H1 (cell line): ENCODE data around the gene LDB1. TPM values are rescaled to one million over a fixed set of nuclear protein-coding genes. Genes with fewer than 3 reads are reported as not detected.

Experiments used
- CTCF ChIA-PET: fragments of 300-600 bp; sonication (Branson Sonifier 250); formaldehyde crosslinking; loops from one replicate; lab custom pipeline; 2021; ENCODE audit not compliant: partially characterized antibody; lab: Charles Lee
- POLR2A ChIA-PET: fragments of 300-600 bp; sonication (Branson Sonifier 250); formaldehyde crosslinking; loops from one replicate; lab custom pipeline; 2021; ENCODE audit warnings: inconsistent platforms; ENCODE audit not compliant: partially characterized antibody; lab: Charles Lee
- DNase-seq, 2 experiments: peaks; one replicate each; pipeline versions ENCODE4 v3.0.0 to v3.0.0-alpha.2; 2010 to 2022; ENCODE audit warnings: low spot score in 2 of 2, low read depth in 1 of 2, mixed read lengths in 1 of 2
- FAIRE-seq: peaks from 2 replicates; lab custom pipeline; 2011; peaks lifted over from hg19 to GRCh38; lab: Jason Lieb, UNC
- H2AFZ ChIP-seq: 2 replicates; pipeline ENCODE4 v1.8.1; 2012; ENCODE audit warnings: low read length, inconsistent platforms
- H2AK5ac ChIP-seq: 2 replicates; pipeline ENCODE4 v1.6.1; 2013; ENCODE audit warnings: low read depth, low read length
- H2BK120ac ChIP-seq: replicated peaks from 2 replicates; pipeline ENCODE3; 2013; ENCODE audit warnings: low read depth, low read length, inconsistent platforms
- H2BK12ac ChIP-seq: 2 replicates; pipeline ENCODE4 v1.6.1; 2013; ENCODE audit warnings: low read depth, low read length
- H2BK15ac ChIP-seq: 2 replicates; pipeline ENCODE4 v1.6.1; 2013; ENCODE audit warnings: low read length
- H2BK20ac ChIP-seq: 2 replicates; pipeline ENCODE4 v1.6.1; 2013; ENCODE audit warnings: low read length
- H2BK5ac ChIP-seq: 2 replicates; pipeline ENCODE4 v1.6.1; 2013; ENCODE audit warnings: low read depth, low read length
- H3K14ac ChIP-seq: 2 replicates; pipeline ENCODE4 v1.6.1; 2013; ENCODE audit warnings: inconsistent platforms; ENCODE audit not compliant: insufficient read length
- H3K18ac ChIP-seq: 2 replicates; pipeline ENCODE4 v1.6.1; 2013; ENCODE audit warnings: low read length; ENCODE audit errors: extremely low read depth
- H3K23ac ChIP-seq: 2 replicates; pipeline ENCODE4 v1.6.1; 2013; ENCODE audit warnings: inconsistent platforms; ENCODE audit not compliant: insufficient read length
- H3K23me2 ChIP-seq: 2 replicates; pipeline ENCODE4 v1.6.1; 2013; ENCODE audit warnings: low read depth, low read length
- H3K27ac ChIP-seq: 2 replicates; pipeline ENCODE4 v1.6.1; 2011; ENCODE audit warnings: low read depth, low read length, inconsistent platforms
- H3K27me3 ChIP-seq, 4 experiments: replicated peaks in 1 of 4; 1 replicate in 1 of 4; 2 replicates in 3 of 4; pipeline versions ENCODE4 v1.6.1 to v1.8.1; 2011 to 2013; ENCODE audit warnings: low read length in 3 of 4, mild to moderate bottlenecking in 3 of 4, inconsistent platforms in 2 of 4, mixed read lengths in 2 of 4, moderate library complexity in 1 of 4; ENCODE audit not compliant: control insufficient read depth in 3 of 4, insufficient read depth in 3 of 4; ENCODE audit errors: extremely low read depth in 1 of 4
- H3K36me3 ChIP-seq, 4 experiments: 2 replicates each; pipeline versions ENCODE4 v1.6.1 to v1.8.1; 2011 to 2013; ENCODE audit warnings: mild to moderate bottlenecking in 4 of 4, low read length in 3 of 4, moderate library complexity in 2 of 4, control low read depth in 1 of 4, inconsistent platforms in 1 of 4; ENCODE audit not compliant: insufficient read depth in 4 of 4, control insufficient read depth in 2 of 4
- H3K4ac ChIP-seq: replicated peaks from 2 replicates; pipeline ENCODE3; 2013; ENCODE audit warnings: low read length, low read depth, mixed read lengths, inconsistent platforms; ENCODE audit not compliant: insufficient read length
- H3K4me1 ChIP-seq, 4 experiments: replicated peaks in 1 of 4; 1 replicate in 1 of 4; 2 replicates in 3 of 4; pipeline versions ENCODE4 v1.6.1 to v1.8.1; 2011 to 2013; ENCODE audit warnings: low read length in 3 of 4, inconsistent platforms in 2 of 4, mixed read lengths in 1 of 4; ENCODE audit not compliant: insufficient read depth in 4 of 4, control insufficient read depth in 3 of 4
- H3K4me2 ChIP-seq, 2 experiments: 2 replicates each; pipeline versions ENCODE4 v1.6.1 to v1.8.1; 2011 to 2013; ENCODE audit warnings: low read depth in 2 of 2, low read length in 2 of 2, control low read depth in 1 of 2, inconsistent platforms in 1 of 2, mild to moderate bottlenecking in 1 of 2; ENCODE audit not compliant: insufficient read depth in 1 of 2
- H3K4me3 ChIP-seq, 4 experiments: fragments of 200-600, 300-600 bp in 1 of 4; sonication (generic), shearing (Covaris generic), sonication (Bioruptor Twin) in 1 of 4; 2 replicates each; pipeline versions ENCODE4 v1.5.1 to v1.8.1; 2011 to 2016; ENCODE audit warnings: low read length in 4 of 4, low read depth in 3 of 4, control low read depth in 2 of 4, inconsistent platforms in 2 of 4, mild to moderate bottlenecking in 2 of 4, mixed read lengths in 1 of 4, moderate library complexity in 1 of 4; ENCODE audit not compliant: insufficient read depth in 2 of 4; ENCODE audit errors: extremely low read depth in 1 of 4
- H3K56ac ChIP-seq: replicated peaks from 2 replicates; pipeline ENCODE3; 2013; ENCODE audit warnings: low read depth, mild to moderate bottlenecking, mixed read lengths, low read length, inconsistent platforms; ENCODE audit not compliant: insufficient read length
- H3K79me1 ChIP-seq: 2 replicates; pipeline ENCODE4 v1.6.1; 2013; ENCODE audit warnings: low read depth, low read length, control low read depth
- H3K79me2 ChIP-seq, 2 experiments: 2 replicates each; pipeline versions ENCODE4 v1.6.1 to v1.8.1; 2012 to 2013; ENCODE audit warnings: low read length in 2 of 2, mild to moderate bottlenecking in 2 of 2, inconsistent platforms in 1 of 2; ENCODE audit not compliant: insufficient read depth in 2 of 2, control insufficient read depth in 1 of 2
- H3K9ac ChIP-seq, 4 experiments: replicated peaks in 1 of 4; 1 replicate in 1 of 4; 2 replicates in 3 of 4; pipeline versions ENCODE4 v1.6.1 to v1.8.1; 2011 to 2013; ENCODE audit warnings: low read depth in 3 of 4, low read length in 3 of 4, control low read depth in 2 of 4, mild to moderate bottlenecking in 2 of 4, moderate library complexity in 2 of 4, inconsistent platforms in 1 of 4; ENCODE audit errors: extremely low read depth in 1 of 4
- H3K9me3 ChIP-seq, 2 experiments: 2 replicates each; pipeline versions ENCODE4 v1.6.1 to v1.8.1; 2012 to 2013; ENCODE audit warnings: mild to moderate bottlenecking in 2 of 2, moderate library complexity in 2 of 2, control low read depth in 1 of 2, inconsistent platforms in 1 of 2, low read depth in 1 of 2, low read length in 1 of 2, mixed read lengths in 1 of 2; ENCODE audit not compliant: insufficient read depth in 2 of 2
- H4K20me1 ChIP-seq, 2 experiments: replicated peaks in 1 of 2; 2 replicates each; pipeline versions ENCODE3 to v1.8.1; 2011 to 2013; ENCODE audit warnings: inconsistent platforms in 2 of 2, low read length in 2 of 2, mild to moderate bottlenecking in 1 of 2; ENCODE audit not compliant: insufficient read depth in 2 of 2, control insufficient read depth in 1 of 2
- H4K5ac ChIP-seq: 2 replicates; pipeline ENCODE4 v1.6.1; 2013; ENCODE audit warnings: low read length, low read depth, mixed read lengths, inconsistent platforms; ENCODE audit not compliant: insufficient read length
- H4K8ac ChIP-seq: 2 replicates; pipeline ENCODE4 v1.8.0; 2013; ENCODE audit warnings: mild to moderate bottlenecking, moderate library complexity, low read length, inconsistent platforms; ENCODE audit not compliant: insufficient read depth; ENCODE audit errors: extremely low read depth
- H4K91ac ChIP-seq: replicated peaks from 2 replicates; pipeline ENCODE3; 2013; ENCODE audit warnings: low read length, mixed read lengths, inconsistent platforms; ENCODE audit not compliant: insufficient read length
- GABPA ChIP-seq: IDR thresholded peaks from 2 replicates; pipeline ENCODE4 v1.6.1; 2011; ENCODE audit warnings: mild to moderate bottlenecking, low read length, moderate library complexity, borderline replicate concordance; ENCODE audit not compliant: insufficient read depth
- HDAC2 ChIP-seq, 2 experiments: fragments of 300-600 bp in 1 of 2; sonication (generic) in 1 of 2; IDR thresholded peaks; 2 replicates each; pipeline ENCODE4 v1.6.1; 2011 to 2012; ENCODE audit warnings: low read depth in 2 of 2, low read length in 2 of 2, mild to moderate bottlenecking in 2 of 2, moderate library complexity in 2 of 2, borderline replicate concordance in 1 of 2, inconsistent platforms in 1 of 2
- JUN ChIP-seq: IDR thresholded peaks from 2 replicates; pipeline ENCODE4 v1.6.1; 2011; ENCODE audit warnings: low read depth, mild to moderate bottlenecking, improper control_type of control experiment, low read length
- KDM1A ChIP-seq: fragments of 200-600, 300-600 bp; sonication (generic); IDR thresholded peaks from 2 replicates; pipeline ENCODE4 v1.7.1; 2016; ENCODE audit warnings: mild to moderate bottlenecking, low read length, borderline replicate concordance
- POLR2A ChIP-seq, 2 experiments: IDR thresholded peaks; 1 replicate in 1 of 2; 2 replicates in 1 of 2; pipeline ENCODE4 v1.6.1; 2011; ENCODE audit warnings: low read depth in 2 of 2, low read length in 2 of 2, mild to moderate bottlenecking in 2 of 2; ENCODE audit errors: control extremely low read depth in 1 of 2
- SAP30 ChIP-seq: fragments of 300-600 bp; sonication (generic); IDR thresholded peaks from 2 replicates; pipeline ENCODE4 v1.7.1; 2012; ENCODE audit warnings: low read length, moderate library complexity, mild to moderate bottlenecking, inconsistent platforms; ENCODE audit not compliant: insufficient read depth, insufficient replicate concordance
- SIN3A ChIP-seq, 2 experiments: IDR thresholded peaks in 1 of 2; conservative IDR thresholded peaks in 1 of 2; 2 replicates each; pipeline ENCODE4 v1.6.1; 2011 to 2012; ENCODE audit warnings: low read length in 2 of 2, improper control_type of control experiment in 1 of 2, low read depth in 1 of 2, mild to moderate bottlenecking in 1 of 2
- TAF1 ChIP-seq: IDR thresholded peaks from 2 replicates; pipeline ENCODE4 v1.6.1; 2011; ENCODE audit warnings: mild to moderate bottlenecking, low read depth, low read length
- WGBS, 2 experiments: shearing (Covaris generic) in 1 of 2; methylation state at CpG; one replicate each; pipeline versions ENCODE4 v1.1.6 to v1.1.7; 2013 to 2015; ENCODE audit warnings: low lambda C conversion rate in 2 of 2, mixed read lengths in 2 of 2, inconsistent platforms in 1 of 2, low coverage in 1 of 2, missing lambda C conversion rate in 1 of 2; ENCODE audit not compliant: insufficient replicate concordance in 2 of 2, insufficient coverage in 1 of 2, insufficient read length in 1 of 2; ENCODE audit errors: extremely low coverage in 1 of 2, missing lambda C conversion rate in 1 of 2; 5-methylcytosine and 5-hydroxymethylcytosine counted together
- polyA plus RNA-seq, 7 experiments: library from polyadenylated mRNA; depleted of rRNA in 3 of 7; stranded (reverse) in 5 of 7; unstranded in 2 of 7; fragments of >200 nt in 5 of 7; fragments of 200-250 nt in 2 of 7; gene quantifications; 1 replicate in 5 of 7; 2 replicates in 1 of 7; 4 replicates in 1 of 7; pipeline versions ENCODE4 v1.2.1 to v1.2.3, GENCODE V29; 2011 to 2013; ENCODE audit warnings: missing spikeins in 2 of 7, mixed read lengths in 2 of 7
- total RNA-seq: library from RNA; stranded (reverse); fragmentation: NEBNext Ultra II Directional; extraction: Animal tissue kit (Norgen Biotek cat#: 25700); gene quantifications from 2 replicates; pipeline ENCODE4 v1.2.1, GENCODE V29; 2021
- TF ChIP-seq, protein P1 (sequence below), 3 experiments: IDR thresholded peaks; 1 replicate in 2 of 3; 2 replicates in 1 of 3; pipeline versions ENCODE4 v1.5.1 to v1.6.1; 2011; ENCODE audit warnings: low read length in 3 of 3, mild to moderate bottlenecking in 3 of 3, inconsistent platforms in 2 of 3, low read depth in 1 of 3, moderate library complexity in 1 of 3; ENCODE audit not compliant: insufficient read depth in 1 of 3; ENCODE audit errors: control extremely low read depth in 1 of 3

Gene LDB1
- total and polyA plus RNA-seq, 2 of the 8 experiments (the other 6 are each of a cell fraction or from before 2014, with no cell fraction given) = 88.4 to 138 TPM

- H3K18ac ChIP-seq = no peak overlapping the region; the same call in 1 of the 2 replicates
- no peak overlapping the region; the same call in 1 of the 2 replicates for H2AFZ ChIP-seq
- no peaks in the 10 kb centered on the region; the same call in 1 of the 2 replicates for H3K79me1 ChIP-seq
- FAIRE-seq (no peak), DNase-seq (no peak)
- no peaks in the 10 kb centered on the region for H3K27me3 ChIP-seq
- peak overlapping the region; percentile 76 for H4K91ac ChIP-seq
- H3K56ac ChIP-seq = no peak overlapping the region
- no peak overlapping the region for H2BK15ac ChIP-seq
- peak overlapping the region; percentile 12 for H2BK120ac ChIP-seq
- no peak overlapping the region for H4K8ac ChIP-seq
- peak overlapping the region; percentile 85 for H3K27ac ChIP-seq
- H3K36me3 ChIP-seq = no peaks in the 10 kb centered on the region
- peak overlapping the region; percentile 97 for H2BK12ac ChIP-seq
- H3K9me3 ChIP-seq = no peaks in the 10 kb centered on the region
- peak overlapping the region; percentile 5 for H3K4ac ChIP-seq
- H3K79me2 ChIP-seq = peaks cover 0 to 20% of the 10 kb centered on the region in 2 experiments; a peak in 2 of 4 replicates
- no peak overlapping the region for H3K14ac ChIP-seq
- H3K23me2 ChIP-seq = peaks cover 21% of the 10 kb centered on the region
- H3K9ac ChIP-seq = no peak overlapping the region
- ChIA-PET CTCF (interaction anchor here (1.0 to 4.5 kb wide), 9 partner anchors 9 to 225 kb away, joined by 3 to 28 read pairs (median 3); partner anchors contain the start of gene PPRC1), POLR2A (interaction anchor here (0.6 to 4.0 kb wide), 14 partner anchors 9 to 241 kb away, joined by 3 to 37 read pairs (median 4); partner anchors contain the start of genes NOLC1 and PPRC1)
- H2AK5ac ChIP-seq = peak overlapping the region; percentile 49; the same call in 1 of the 2 replicates
- WGBS, 2 experiments = 82% methylated on average over 1 of the region's 1 CpG; no CpG with 5 or more reads in 1 of the 2 experiments
- H3K23ac ChIP-seq = no peak overlapping the region
- peak overlapping the region in 3 of 4 experiments; percentile 11 to 93 (median 83); a peak in 4 of 8 replicates for H3K4me3 ChIP-seq
- H2BK20ac ChIP-seq = peak overlapping the region; percentile 53; the same call in 1 of the 2 replicates
- peaks cover 20 to 31% (median 23%) of the 10 kb centered on the region in 4 experiments for H3K4me1 ChIP-seq
- peak overlapping the region; percentile 65 to 94 for H3K4me2 ChIP-seq
- peak overlapping the region; percentile 94 for H2BK5ac ChIP-seq
- no peak overlapping the region for H4K5ac ChIP-seq
- H4K20me1 ChIP-seq = no peaks in the 10 kb centered on the region
- TF ChIP-seq JUN = no peak
- no peak for TF ChIP-seq SAP30
- TF ChIP-seq TAF1 = no peak
- no peak for TF ChIP-seq GABPA
- TF ChIP-seq, protein P1, sequence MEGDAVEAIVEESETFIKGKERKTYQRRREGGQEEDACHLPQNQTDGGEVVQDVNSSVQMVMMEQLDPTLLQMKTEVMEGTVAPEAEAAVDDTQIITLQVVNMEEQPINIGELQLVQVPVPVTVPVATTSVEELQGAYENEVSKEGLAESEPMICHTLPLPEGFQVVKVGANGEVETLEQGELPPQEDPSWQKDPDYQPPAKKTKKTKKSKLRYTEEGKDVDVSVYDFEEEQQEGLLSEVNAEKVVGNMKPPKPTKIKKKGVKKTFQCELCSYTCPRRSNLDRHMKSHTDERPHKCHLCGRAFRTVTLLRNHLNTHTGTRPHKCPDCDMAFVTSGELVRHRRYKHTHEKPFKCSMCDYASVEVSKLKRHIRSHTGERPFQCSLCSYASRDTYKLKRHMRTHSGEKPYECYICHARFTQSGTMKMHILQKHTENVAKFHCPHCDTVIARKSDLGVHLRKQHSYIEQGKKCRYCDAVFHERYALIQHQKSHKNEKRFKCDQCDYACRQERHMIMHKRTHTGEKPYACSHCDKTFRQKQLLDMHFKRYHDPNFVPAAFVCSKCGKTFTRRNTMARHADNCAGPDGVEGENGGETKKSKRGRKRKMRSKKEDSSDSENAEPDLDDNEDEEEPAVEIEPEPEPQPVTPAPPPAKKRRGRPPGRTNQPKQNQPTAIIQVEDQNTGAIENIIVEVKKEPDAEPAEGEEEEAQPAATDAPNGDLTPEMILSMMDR (IDR thresholded peaks at IDR 0.05; ENCODE audit: control extremely low read depth in 1 of 3, insufficient read depth in 1 of 3, low read depth in 1 of 3, low read length in 3 of 3) = no peak
- TF ChIP-seq KDM1A = no peak
- no peak for TF ChIP-seq POLR2A (IDR thresholded peaks at IDR 0.05; ENCODE audit: control extremely low read depth in 1 of 2, low read depth in 2 of 2, low read length in 2 of 2)
- no peak for TF ChIP-seq SIN3A (conservative IDR thresholded peaks at IDR 0.05 in 1 of 2, IDR thresholded peaks at IDR 0.05 in 1 of 2; ENCODE audit: low read depth in 1 of 2, low read length in 2 of 2)
- TF ChIP-seq HDAC2 (IDR thresholded peaks at IDR 0.05; ENCODE audit: borderline replicate concordance in 1 of 2, low read depth in 2 of 2, low read length in 2 of 2) = no peak
These were observed 2.3 kb upstream of the LDB1 start for GRCh38 chr10:102122450-102122849.
